GM12878 (cell line): ENCODE measurements around the gene SRCIN1. TPM values are rescaled to one million over a fixed set of nuclear protein-coding genes. Genes with fewer than 3 reads are reported as not detected.

ENCODE experiments used
- ATAC-seq: fragments of 200-7000 bp; cut with Tn5 transposase; 3 replicates; pipeline ENCODE4 v1.9.1; 2020; ENCODE audit warnings: mild to moderate bottlenecking, moderate library complexity
- BruUV-seq: library from RNA; stranded (reverse); fragments of 400-500 nt; replicated peaks from 2 replicates; lab custom pipeline; 2021; lab: Mats Ljungman, UMichigan
- CTCF ChIA-PET: fragments of 300-600 bp; sonication (Branson Sonifier 250); formaldehyde crosslinking; extraction: SDS; loops from one replicate; lab custom pipeline; 2021; ENCODE audit warnings: inconsistent platforms; lab: Yijun Ruan, JAX
- POLR2A ChIA-PET: fragments of 350-600 bp; formaldehyde crosslinking; extraction: SDS; loops from one replicate; lab custom pipeline; 2021; ENCODE audit warnings: inconsistent platforms; lab: Charles Lee
- RAD21 ChIA-PET: fragments of 300-600 bp; sonication (Branson Sonifier 250); formaldehyde crosslinking; loops from one replicate; lab custom pipeline; 2023; ENCODE audit warnings: antibody characterized with exemption; ENCODE audit not compliant: unreplicated experiment; lab: Charles Lee
- SMC1A ChIA-PET: fragments of 300-600 bp; sonication (Branson Sonifier 250); formaldehyde crosslinking; loops from one replicate; lab custom pipeline; 2023; ENCODE audit not compliant: unreplicated experiment, uncharacterized antibody; lab: Charles Lee
- DNase-seq: peaks from one replicate; pipeline ENCODE4 v3.0.0-alpha.2; 2011; ENCODE audit warnings: low read depth, low spot score
- FAIRE-seq: peaks from 3 replicates; lab custom pipeline; 2011; peaks lifted over from hg19 to GRCh38; lab: Jason Lieb, UNC
- H2AFZ ChIP-seq: 2 replicates; pipeline ENCODE4 v1.6.0; 2011; ENCODE audit warnings: low read depth, low read length, control low read depth; ENCODE audit not compliant: control insufficient read depth
- H3K27ac ChIP-seq: 2 replicates; pipeline ENCODE4 v1.5.1; 2011; ENCODE audit warnings: control low read depth; ENCODE audit not compliant: control insufficient read depth, insufficient read depth
- H3K27me3 ChIP-seq, 2 experiments: replicated peaks in 1 of 2; 2 replicates each; pipeline versions ENCODE4 v1.6.0 to v1.6.1; 2011; ENCODE audit warnings: low read length in 1 of 2; ENCODE audit not compliant: control insufficient read depth in 2 of 2, insufficient read depth in 2 of 2
- H3K36me3 ChIP-seq, 2 experiments: 2 replicates each; pipeline ENCODE4 v1.5.1; 2011; ENCODE audit warnings: low read length in 1 of 2; ENCODE audit not compliant: control insufficient read depth in 2 of 2, insufficient read depth in 2 of 2
- H3K4me1 ChIP-seq: 2 replicates; pipeline ENCODE4 v1.6.1; 2011; ENCODE audit warnings: mild to moderate bottlenecking, low read length, moderate library complexity, mixed read lengths; ENCODE audit not compliant: control insufficient read depth, insufficient read depth
- H3K4me2 ChIP-seq: 2 replicates; pipeline ENCODE4 v1.6.0; 2011; ENCODE audit warnings: control low read depth; ENCODE audit not compliant: control insufficient read depth, insufficient read depth
- H3K4me3 ChIP-seq: fragments of 200-600 bp; sonication (generic); 2 replicates; pipeline ENCODE4 v1.5.1; 2016
- H3K79me2 ChIP-seq: 2 replicates; pipeline ENCODE4 v1.6.0; 2011; ENCODE audit warnings: low read length; ENCODE audit not compliant: control insufficient read depth, insufficient read depth
- H3K9ac ChIP-seq: 2 replicates; pipeline ENCODE4 v1.8.0; 2011; ENCODE audit warnings: low read length, control low read depth, mixed read lengths; ENCODE audit not compliant: control insufficient read depth, insufficient read depth
- H3K9me3 ChIP-seq: replicated peaks from 3 replicates; pipeline ENCODE4 v1.5.1; 2011; ENCODE audit warnings: mild to moderate bottlenecking, low read length; ENCODE audit not compliant: control insufficient read depth, insufficient read depth
- H4K20me1 ChIP-seq: 2 replicates; pipeline ENCODE4 v1.6.0; 2011; ENCODE audit not compliant: control insufficient read depth, insufficient read depth
- CREM ChIP-seq: IDR thresholded peaks from 2 replicates; pipeline ENCODE4 v1.6.1; 2014; ENCODE audit warnings: antibody characterized with exemption, low read depth
- ESRRA ChIP-seq: IDR thresholded peaks from 2 replicates; pipeline ENCODE4 v1.6.1; 2012; ENCODE audit warnings: mild to moderate bottlenecking, low read length, improper control_type of control experiment
- GABPA ChIP-seq: IDR thresholded peaks from 2 replicates; pipeline ENCODE4 v1.6.1; 2014; ENCODE audit warnings: antibody characterized with exemption, low read depth, mild to moderate bottlenecking, inconsistent platforms
- HDAC6 ChIP-seq: fragments of 200-600 bp; sonication (generic); IDR thresholded peaks from one replicate; pipeline ENCODE4 v1.8.0; 2017; ENCODE audit warnings: antibody characterized with exemption; ENCODE audit not compliant: unreplicated experiment
- MTA2 ChIP-seq: fragments of 450-650 bp; IDR thresholded peaks from 2 replicates; pipeline ENCODE4 v1.6.1; 2016; ENCODE audit warnings: low read depth, mild to moderate bottlenecking, moderate library complexity
- NBN ChIP-seq: fragments of 450-650 bp; IDR thresholded peaks from 2 replicates; pipeline ENCODE4 v1.6.1; 2016
- NR2C1 ChIP-seq: fragments of 450-650 bp; IDR thresholded peaks from 2 replicates; pipeline ENCODE4 v1.6.1; 2017; ENCODE audit warnings: antibody characterized with exemption, mild to moderate bottlenecking, moderate library complexity
- PKNOX1 ChIP-seq: fragments of 450-650 bp; IDR thresholded peaks from 2 replicates; pipeline ENCODE4 v1.6.1; 2016; ENCODE audit warnings: mild to moderate bottlenecking
- PML ChIP-seq: IDR thresholded peaks from 2 replicates; pipeline ENCODE4 v1.6.1; 2012; ENCODE audit warnings: low read length, inconsistent platforms
- RAD51 ChIP-seq: fragments of 450-650 bp; IDR thresholded peaks from 2 replicates; pipeline ENCODE4 v1.6.1; 2016; ENCODE audit warnings: moderate library complexity, mild to moderate bottlenecking, inconsistent platforms
- SMARCA5 ChIP-seq: fragments of 450-650 bp; IDR thresholded peaks from 2 replicates; pipeline ENCODE4 v1.6.1; 2017; ENCODE audit warnings: mild to moderate bottlenecking
- SMC3 ChIP-seq: IDR thresholded peaks from 2 replicates; pipeline ENCODE4 v1.6.1; 2011; ENCODE audit warnings: low read length, improper control_type of control experiment, borderline replicate concordance
- TBL1XR1 ChIP-seq: IDR thresholded peaks from 2 replicates; pipeline ENCODE4 v1.6.1; 2012; ENCODE audit warnings: low read depth, low read length, improper control_type of control experiment
- ZNF24 ChIP-seq: fragments of 450-650 bp; IDR thresholded peaks from 2 replicates; pipeline ENCODE4 v1.6.1; 2017; ENCODE audit warnings: antibody characterized with exemption, mild to moderate bottlenecking
- WGBS: methylation state at CpG from one replicate; pipeline ENCODE4 v1.1.6; 2016; ENCODE audit warnings: low lambda C conversion rate; ENCODE audit not compliant: insufficient replicate concordance, insufficient coverage; ENCODE audit errors: missing lambda C conversion rate; 5-methylcytosine and 5-hydroxymethylcytosine counted together
- in situ Hi-C: fragments of 300-500 bp; cut with MboI; formaldehyde crosslinking; loops from 9 replicates; pipeline ENCODE4 v1.14.3; 2018; ENCODE audit warnings: mixed read lengths
- intact Hi-C: fragments of 100-400 bp; cut with micrococcal nuclease; formaldehyde crosslinking; loops from one replicate; pipeline ENCODE4 v1.14.2; 2022; ENCODE audit not compliant: unreplicated experiment
- polyA plus RNA-seq, 11 experiments: library from polyadenylated mRNA; depleted of rRNA in 4 of 11; unstranded in 6 of 11; stranded (reverse) in 5 of 11; fragments of >200 nt; fragmentation: Nextera tagmentation in 4 of 11; fragmentation: Illumina TruSeq in 1 of 11; extraction: Ambion mirVana in 4 of 11; extraction: Trizol in 1 of 11; gene quantifications; 1 replicate in 1 of 11; 2 replicates in 10 of 11; pipeline versions ENCODE4 v1.2.1 to v1.2.3, GENCODE V29; 2011 to 2016; ENCODE audit warnings: inconsistent platforms in 2 of 11, missing spikeins in 2 of 11, low read depth in 1 of 11
- total RNA-seq, 4 experiments: library from RNA; depleted of rRNA in 3 of 4; stranded (reverse); fragments of >200 nt in 3 of 4; fragmentation: Illumina TruSeq in 1 of 4; extraction: Trizol in 1 of 4; gene quantifications; 2 replicates each; pipeline versions ENCODE4 v1.2.1 to v1.2.3, GENCODE V29; 2013 to 2021
- TF ChIP-seq, protein P1 (sequence below): fragments of 450-650 bp; IDR thresholded peaks from 2 replicates; pipeline ENCODE4 v1.6.1; 2017; ENCODE audit warnings: low read depth, mild to moderate bottlenecking, moderate library complexity

The SRCIN1 gene
- total and polyA plus RNA-seq, 10 of the 15 experiments (the other 5 are each of a cell fraction or from before 2014, with no cell fraction given): under 0.01 to 0.74 (median 0.20) TPM; not detected in 3

DNA sequence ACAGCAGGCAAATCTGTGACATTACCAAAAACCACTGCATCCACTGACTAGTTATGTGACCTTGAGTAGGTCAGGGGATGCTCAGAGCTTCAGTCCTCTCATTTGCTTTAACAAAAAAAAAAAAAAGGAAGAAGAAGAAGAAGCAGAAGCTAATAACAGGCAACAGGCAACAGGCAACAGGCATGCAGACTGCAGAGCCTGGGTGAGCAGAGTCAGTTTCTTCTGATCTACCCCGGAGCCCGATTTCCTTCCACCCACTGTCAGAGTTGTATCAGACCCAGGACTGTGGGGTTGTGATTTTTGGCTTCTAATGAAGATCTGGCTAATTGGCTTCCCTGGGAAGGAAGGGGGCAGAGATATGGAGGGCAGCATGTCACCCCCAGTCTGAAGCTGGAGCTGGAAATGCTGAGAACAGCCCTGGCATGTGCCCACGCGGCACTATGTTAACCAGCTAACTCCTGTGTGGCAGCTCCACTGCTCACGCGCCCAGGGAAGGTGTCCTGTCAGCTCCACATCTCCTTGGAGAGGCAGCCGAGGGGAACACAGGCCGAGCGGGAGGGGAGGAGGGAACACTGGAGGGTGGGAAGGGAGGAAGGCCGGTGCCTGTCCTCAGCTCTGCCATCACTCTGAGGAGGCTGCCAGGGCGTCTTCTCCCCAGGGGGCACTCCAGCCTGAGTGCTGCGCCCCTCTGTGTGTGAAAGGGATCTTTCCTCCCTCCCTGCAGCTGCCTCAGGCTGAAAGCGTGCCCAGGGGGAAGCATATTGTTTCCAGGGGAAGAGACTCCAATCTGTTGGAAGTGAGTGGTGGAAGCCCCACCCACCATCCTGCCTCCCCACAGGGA is 17.6 kb downstream of the SRCIN1 start:
- no peaks in the 10 kb centered on the region for H3K79me2 ChIP-seq
- 48% methylated on average over 13 of the region's 13 CpGs for WGBS
- H3K4me1 ChIP-seq: peaks cover 26% of the 10 kb centered on the region
- no peak overlapping the region for H3K9ac ChIP-seq
- no peaks in the 10 kb centered on the region for H3K36me3 ChIP-seq
- peaks cover 0 to 2% of the 10 kb centered on the region in 2 experiments; a peak in 3 of 4 replicates for H3K27me3 ChIP-seq
- TF ChIP-seq NBN: no peak
- no peak for TF ChIP-seq PKNOX1
- no peak for TF ChIP-seq NR2C1
- no peak for TF ChIP-seq GABPA
- TF ChIP-seq, protein P1, sequence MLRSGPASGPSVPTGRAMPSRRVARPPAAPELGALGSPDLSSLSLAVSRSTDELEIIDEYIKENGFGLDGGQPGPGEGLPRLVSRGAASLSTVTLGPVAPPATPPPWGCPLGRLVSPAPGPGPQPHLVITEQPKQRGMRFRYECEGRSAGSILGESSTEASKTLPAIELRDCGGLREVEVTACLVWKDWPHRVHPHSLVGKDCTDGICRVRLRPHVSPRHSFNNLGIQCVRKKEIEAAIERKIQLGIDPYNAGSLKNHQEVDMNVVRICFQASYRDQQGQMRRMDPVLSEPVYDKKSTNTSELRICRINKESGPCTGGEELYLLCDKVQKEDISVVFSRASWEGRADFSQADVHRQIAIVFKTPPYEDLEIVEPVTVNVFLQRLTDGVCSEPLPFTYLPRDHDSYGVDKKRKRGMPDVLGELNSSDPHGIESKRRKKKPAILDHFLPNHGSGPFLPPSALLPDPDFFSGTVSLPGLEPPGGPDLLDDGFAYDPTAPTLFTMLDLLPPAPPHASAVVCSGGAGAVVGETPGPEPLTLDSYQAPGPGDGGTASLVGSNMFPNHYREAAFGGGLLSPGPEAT: no peak
- TF ChIP-seq ZNF24: no peak
- no peak for TF ChIP-seq PML
- TF ChIP-seq SMC3: no peak
- TF ChIP-seq SMARCA5: no peak
- TF ChIP-seq TBL1XR1: no peak
- no peak for TF ChIP-seq CREM
- no peak for TF ChIP-seq ESRRA
- TF ChIP-seq MTA2: no peak
- TF ChIP-seq HDAC6: no peak
- no peak for TF ChIP-seq RAD51
- ChIA-PET POLR2A (interaction anchor here (0.9 kb wide), 1 partner anchor 29 kb away, joined by 3 read pairs; no protein-coding TSS in a partner anchor), CTCF (interaction anchor here (1.3 to 11.8 kb wide), 3 partner anchors 28 to 165 kb away, joined by 6 to 187 read pairs (median 176); no protein-coding TSS in a partner anchor), RAD21 (interaction anchor here (0.8 to 11.0 kb wide), 3 partner anchors 29 to 79 kb away, joined by 3 to 130 read pairs (median 8); no protein-coding TSS in a partner anchor), SMC1A (interaction anchor here (1.4 to 1.8 kb wide), 4 partner anchors 29 to 79 kb away, joined by 3 to 8 read pairs (median 4); no protein-coding TSS in a partner anchor)
- intact Hi-C loops (loop anchor here (10.0 kb wide), 1 partner anchor 163 kb away; the partner anchor contains the start of gene ARHGAP23), in situ Hi-C loops (no loop called here)
- BruUV-seq: no TSS peak
- no peaks in the 10 kb centered on the region for H4K20me1 ChIP-seq
- no peak for DNase-seq
- no peak overlapping the region for H3K27ac ChIP-seq
- H3K4me2 ChIP-seq: no peak overlapping the region
- no peak for ATAC-seq
- no peaks in the 10 kb centered on the region for H3K9me3 ChIP-seq
- FAIRE-seq: no peak
- no peak overlapping the region for H2AFZ ChIP-seq
- no peak overlapping the region for H3K4me3 ChIP-seq
